GM23338 (cell line): ENCODE measurements around the gene PLD2. TPM values are rescaled to one million over a fixed set of nuclear protein-coding genes. Genes with fewer than 3 reads are reported as not detected.

Source experiments
- ATAC-seq: fragments of 200-7000 bp; cut with Tn5 transposase; 3 replicates; pipeline ENCODE4 v1.9.1; 2020
- DNase-seq: peaks from one replicate; pipeline ENCODE4 v3.0.0-alpha.2; 2015; ENCODE audit warnings: low spot score
- H2AFZ ChIP-seq: fragments of 200-600 bp; sonication (generic); 2 replicates; pipeline ENCODE4 v1.8.0; 2016; ENCODE audit warnings: antibody characterized with exemption, mild to moderate bottlenecking, moderate library complexity
- H3F3A ChIP-seq: fragments of 200-600 bp; sonication (generic); replicated peaks from 2 replicates; pipeline ENCODE4 v1.8.0; 2017; ENCODE audit warnings: antibody characterized with exemption, mixed run types, low read depth
- H3K27ac ChIP-seq: fragments of 200-600 bp; sonication (generic); 2 replicates; pipeline ENCODE4 v1.6.1; 2016; ENCODE audit warnings: low read depth
- H3K27me3 ChIP-seq: fragments of 200-600 bp; sonication (generic); 2 replicates; pipeline ENCODE4 v1.8.0; 2016; ENCODE audit warnings: mild to moderate bottlenecking, mixed run types, moderate library complexity; ENCODE audit not compliant: insufficient read depth
- H3K36me3 ChIP-seq: fragments of 200-600 bp; sonication (generic); 2 replicates; pipeline ENCODE4 v1.8.0; 2016; ENCODE audit warnings: mild to moderate bottlenecking; ENCODE audit not compliant: insufficient read depth
- H3K4me1 ChIP-seq: fragments of 200-600 bp; sonication (generic); 2 replicates; pipeline ENCODE4 v1.8.0; 2016; ENCODE audit warnings: mild to moderate bottlenecking, moderate library complexity; ENCODE audit not compliant: insufficient read depth
- H3K4me2 ChIP-seq: fragments of 200-600 bp; sonication (generic); 2 replicates; pipeline ENCODE4 v1.7.1; 2017; ENCODE audit warnings: mixed run types
- H3K4me3 ChIP-seq: fragments of 200-600 bp; sonication (generic); 2 replicates; pipeline ENCODE4 v1.6.1; 2016; ENCODE audit warnings: mixed run types
- H3K79me2 ChIP-seq: fragments of 200-600 bp; sonication (generic); replicated peaks from 2 replicates; pipeline ENCODE4 v1.8.0; 2017; ENCODE audit warnings: mild to moderate bottlenecking; ENCODE audit not compliant: insufficient read depth
- H3K9me2 ChIP-seq: fragments of 200-600 bp; sonication (generic); 2 replicates; pipeline ENCODE4 v1.8.0; 2017; ENCODE audit not compliant: insufficient read depth
- H4K20me1 ChIP-seq: fragments of 200-600 bp; sonication (generic); replicated peaks from 2 replicates; pipeline ENCODE4 v1.8.0; 2017; ENCODE audit warnings: mild to moderate bottlenecking; ENCODE audit not compliant: insufficient read depth
- H3K27ac Mint-ChIP-seq: 2 replicates; pipeline ENCODE4 v1.8.0; 2020; ENCODE audit warnings: inconsistent platforms, mild to moderate bottlenecking, moderate library complexity, mixed read lengths
- H3K27me3 Mint-ChIP-seq: 3 replicates; pipeline ENCODE4 v1.8.0; 2022; ENCODE audit warnings: low read depth, mild to moderate bottlenecking, moderate library complexity, mixed read lengths, inconsistent platforms; ENCODE audit not compliant: insufficient read depth, poor library complexity
- H3K36me3 Mint-ChIP-seq: 3 replicates; pipeline ENCODE4 v1.8.0; 2021; ENCODE audit warnings: low read depth, mild to moderate bottlenecking, inconsistent platforms, moderate library complexity, mixed read lengths
- H3K4me1 Mint-ChIP-seq: 3 replicates; pipeline ENCODE4 v1.8.0; 2020; ENCODE audit warnings: mild to moderate bottlenecking, inconsistent platforms, mixed read lengths
- H3K4me3 Mint-ChIP-seq: 3 replicates; pipeline ENCODE4 v1.8.0; 2021; ENCODE audit warnings: moderate library complexity, mild to moderate bottlenecking, inconsistent platforms, mixed read lengths
- H3K9me3 Mint-ChIP-seq: 3 replicates; pipeline ENCODE4 v1.8.0; 2020; ENCODE audit warnings: moderate library complexity, mild to moderate bottlenecking, inconsistent platforms, mixed read lengths
- CREB1 ChIP-seq: fragments of 250-450 bp; sonication (Bioruptor Pico); IDR thresholded peaks from 2 replicates; pipeline ENCODE4 v1.5.0; 2020; ENCODE audit warnings: low read depth, mild to moderate bottlenecking, moderate library complexity
- CTCF ChIP-seq, 2 experiments: fragments of 200-600 bp in 1 of 2; sonication (generic) in 1 of 2; conservative IDR thresholded peaks; 2 replicates each; pipeline versions ENCODE4 v1.5.1 to v1.6.1; 2016 to 2017; ENCODE audit warnings: antibody characterized with exemption in 2 of 2, low read depth in 2 of 2, mild to moderate bottlenecking in 2 of 2, moderate library complexity in 1 of 2
- ETS1 ChIP-seq: IDR thresholded peaks from 2 replicates; pipeline ENCODE4 v1.6.1; 2016; ENCODE audit warnings: antibody characterized with exemption
- EZH2 ChIP-seq: fragments of 200-600 bp; sonication (generic); IDR thresholded peaks from one replicate; pipeline ENCODE4 v1.8.0; 2017; ENCODE audit warnings: antibody characterized with exemption, mild to moderate bottlenecking, low read depth; ENCODE audit not compliant: unreplicated experiment
- EZH2phosphoT487 ChIP-seq: fragments of 200-600 bp; sonication (generic); IDR thresholded peaks from one replicate; pipeline ENCODE4 v1.8.1; 2018; ENCODE audit warnings: antibody characterized with exemption; ENCODE audit not compliant: unreplicated experiment
- JUNB ChIP-seq: IDR thresholded peaks from one replicate; pipeline ENCODE4 v1.6.1; 2016; ENCODE audit warnings: antibody characterized with exemption; ENCODE audit not compliant: unreplicated experiment
- NANOG ChIP-seq: IDR thresholded peaks from 2 replicates; pipeline ENCODE4 v1.6.1; 2016; ENCODE audit warnings: antibody characterized with exemption, borderline replicate concordance
- POLR2AphosphoS5 ChIP-seq: IDR thresholded peaks from 2 replicates; pipeline ENCODE4 v1.6.1; 2016; ENCODE audit warnings: antibody characterized with exemption, low read depth
- REST ChIP-seq: IDR thresholded peaks from one replicate; pipeline ENCODE4 v1.6.1; 2018; ENCODE audit warnings: antibody characterized with exemption; ENCODE audit not compliant: unreplicated experiment
- STAT1 ChIP-seq: IDR thresholded peaks from one replicate; pipeline ENCODE4 v1.6.1; 2016; ENCODE audit warnings: antibody characterized with exemption; ENCODE audit not compliant: unreplicated experiment
- ZNF114 ChIP-seq: fragments of 250-450 bp; sonication (Bioruptor Pico); IDR thresholded peaks from 2 replicates; pipeline ENCODE4 v1.5.0; 2020; ENCODE audit warnings: mild to moderate bottlenecking, moderate library complexity
- ZNF331 ChIP-seq: fragments of 250-450 bp; sonication (Bioruptor Pico); IDR thresholded peaks from 2 replicates; pipeline ENCODE4 v1.5.0; 2020; ENCODE audit warnings: low read depth, mild to moderate bottlenecking, moderate library complexity
- ZNF462 ChIP-seq: fragments of 250-450 bp; sonication (Bioruptor Pico); IDR thresholded peaks from 2 replicates; pipeline ENCODE4 v1.5.0; 2020; ENCODE audit warnings: mild to moderate bottlenecking, moderate library complexity
- polyA plus RNA-seq: library from polyadenylated mRNA; unstranded; fragments of >200 nt; fragmentation: Nextera tagmentation; extraction: Ambion mirVana; gene quantifications from 2 replicates; pipeline ENCODE4 v1.2.1, GENCODE V29; 2016
- total RNA-seq: library from RNA; depleted of rRNA; stranded (reverse); fragments of >200 nt; shearing (Covaris generic); gene quantifications from 2 replicates; pipeline ENCODE4 v1.2.3, GENCODE V29; 2014

The PLD2 gene
- total and polyA plus RNA-seq, 2 experiments from 2014 or later: 20.2 to 55.9 TPM

GRCh38 chr17:4854111-4854681 lies 47.2 kb downstream of the PLD2 start:
- peaks cover 9% of the 10 kb centered on the region; the same call in 1 of the 3 replicates for H3K36me3 Mint-ChIP-seq
- H3K27ac ChIP-seq: peak overlapping the region; percentile 90
- H3K79me2 ChIP-seq: peaks cover 31% of the 10 kb centered on the region
- peak overlapping the region; percentile 55; the same call in 1 of the 2 replicates for H3K4me2 ChIP-seq
- peaks cover 23% of the 10 kb centered on the region for H3K27me3 Mint-ChIP-seq
- H3K9me3 Mint-ChIP-seq: no peaks in the 10 kb centered on the region; the same call in 2 of the 3 replicates
- H3K4me1 ChIP-seq: peaks cover 60% of the 10 kb centered on the region
- H4K20me1 ChIP-seq: no peaks in the 10 kb centered on the region
- H3K9me2 ChIP-seq: no peaks in the 10 kb centered on the region
- no peak for DNase-seq
- H3K4me3 ChIP-seq: no peak overlapping the region
- H3K36me3 ChIP-seq: no peaks in the 10 kb centered on the region
- H3F3A ChIP-seq: peaks cover 11% of the 10 kb centered on the region; the same call in 1 of the 2 replicates
- no peak for TF ChIP-seq EZH2
- TF ChIP-seq ZNF114: no peak
- no peak for TF ChIP-seq NANOG
- TF ChIP-seq EZH2phosphoT487: no peak
- no peak for TF ChIP-seq CREB1 (CRISPR knock-in tag)
- no peak for TF ChIP-seq JUNB
- no peak for TF ChIP-seq ZNF331 (CRISPR knock-in tag)
- no peak for TF ChIP-seq ZNF462 (CRISPR knock-in tag)
- no peak for TF ChIP-seq STAT1
- TF ChIP-seq CTCF (conservative IDR thresholded peaks at IDR 0.05; ENCODE audit: low read depth in 2 of 2): no peak
- no peak for TF ChIP-seq REST
- no peak for TF ChIP-seq POLR2AphosphoS5
- no peak for TF ChIP-seq ETS1
- no peak overlapping the region for H2AFZ ChIP-seq
- no peak overlapping the region for H3K4me3 Mint-ChIP-seq
- peak overlapping the region; percentile 89 for H3K27ac Mint-ChIP-seq
- no peaks in the 10 kb centered on the region for H3K27me3 ChIP-seq
- peaks cover 70% of the 10 kb centered on the region for H3K4me1 Mint-ChIP-seq
- no peak; the same call in 2 of the 3 replicates for ATAC-seq
